Spleen (tissue), 7 donors: Measurements from ENCODE around the gene MPND.

Source experiments
- POLR2A ChIP-seq, 3 donors: fragments of 450-650 bp; IDR thresholded peaks; one replicate each; pipeline ENCODE4 v1.5.1; 2017; ENCODE audit warnings: antibody characterized with exemption in 3 of 3, mild to moderate bottlenecking in 1 of 3
- POLR2AphosphoS5 ChIP-seq, 3 donors: sonication (generic); formaldehyde crosslinking; IDR thresholded peaks; one replicate each; pipeline ENCODE4 v1.5.1; 2017; ENCODE audit warnings: antibody characterized with exemption in 3 of 3
- TF ChIP-seq, protein P1 (sequence below), 11 experiments: fragments of 200-600 bp in 7 of 11; fragments of 450-650 bp in 4 of 11; sonication (generic) in 4 of 11; IDR thresholded peaks in 8 of 11; conservative IDR thresholded peaks in 3 of 11; 1 replicate in 7 of 11; 2 replicates in 4 of 11; pipeline versions ENCODE4 v1.4.0 to v1.8.0; 2016 to 2021; ENCODE audit warnings: antibody characterized with exemption in 11 of 11, inconsistent platforms in 4 of 11, mild to moderate bottlenecking in 1 of 11
- donor health status: DM: no; HTN: no; CAD: no; lungs with moderate emphysema.
- donor health status: DM: no; HTN: no; CAD: no.
- donor health status: DM: no; HTN: no; CAD: no.

DNA sequence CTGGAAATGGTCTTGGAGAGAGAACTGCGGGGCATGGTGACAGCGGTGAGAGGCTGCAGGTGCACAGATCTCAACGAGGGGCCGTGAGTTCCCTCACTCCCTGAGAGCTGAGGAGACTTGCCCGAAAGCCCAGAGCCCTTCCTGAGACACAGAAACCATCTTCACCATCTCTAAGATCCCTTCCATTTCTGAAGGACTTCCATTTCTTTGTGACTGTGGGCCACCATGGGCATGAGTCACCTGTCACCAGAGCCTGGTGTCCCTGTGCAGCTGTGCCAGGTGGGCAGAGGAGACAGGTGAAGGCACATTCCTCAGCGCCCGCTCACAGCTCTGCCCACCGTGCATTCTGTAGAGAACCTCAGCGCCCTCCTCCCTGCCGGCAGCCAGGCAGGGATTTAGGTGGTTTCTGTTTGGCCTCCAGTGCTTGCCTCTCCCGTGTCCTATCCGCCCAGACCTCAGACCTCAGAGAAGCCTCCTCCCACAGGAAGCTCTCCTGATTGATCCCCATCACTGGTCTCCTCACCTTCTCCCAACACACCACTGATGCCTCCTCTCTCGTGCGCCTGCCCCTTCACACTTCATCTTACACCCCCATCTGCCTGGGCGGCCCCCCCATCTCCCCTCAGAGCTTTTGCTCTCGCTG is 32.8 kb downstream of the MPND start:
- TF ChIP-seq POLR2AphosphoS5 (IDR thresholded peaks at IDR 0.05), result no peak
- TF ChIP-seq, protein P1, sequence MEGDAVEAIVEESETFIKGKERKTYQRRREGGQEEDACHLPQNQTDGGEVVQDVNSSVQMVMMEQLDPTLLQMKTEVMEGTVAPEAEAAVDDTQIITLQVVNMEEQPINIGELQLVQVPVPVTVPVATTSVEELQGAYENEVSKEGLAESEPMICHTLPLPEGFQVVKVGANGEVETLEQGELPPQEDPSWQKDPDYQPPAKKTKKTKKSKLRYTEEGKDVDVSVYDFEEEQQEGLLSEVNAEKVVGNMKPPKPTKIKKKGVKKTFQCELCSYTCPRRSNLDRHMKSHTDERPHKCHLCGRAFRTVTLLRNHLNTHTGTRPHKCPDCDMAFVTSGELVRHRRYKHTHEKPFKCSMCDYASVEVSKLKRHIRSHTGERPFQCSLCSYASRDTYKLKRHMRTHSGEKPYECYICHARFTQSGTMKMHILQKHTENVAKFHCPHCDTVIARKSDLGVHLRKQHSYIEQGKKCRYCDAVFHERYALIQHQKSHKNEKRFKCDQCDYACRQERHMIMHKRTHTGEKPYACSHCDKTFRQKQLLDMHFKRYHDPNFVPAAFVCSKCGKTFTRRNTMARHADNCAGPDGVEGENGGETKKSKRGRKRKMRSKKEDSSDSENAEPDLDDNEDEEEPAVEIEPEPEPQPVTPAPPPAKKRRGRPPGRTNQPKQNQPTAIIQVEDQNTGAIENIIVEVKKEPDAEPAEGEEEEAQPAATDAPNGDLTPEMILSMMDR (IDR thresholded peaks at IDR 0.05 in 8 of 11, conservative IDR thresholded peaks at IDR 0.05 in 3 of 11), result no peak
- TF ChIP-seq POLR2A (IDR thresholded peaks at IDR 0.05), result no peak
